Measurements from ENCODE around the gene HSF2BP. TPM values are rescaled to one million over a fixed set of nuclear protein-coding genes. Genes with fewer than 3 reads are reported as not detected.
"Not testable (repeated sequence)": the region's sequence is repeated elsewhere in the genome, so short reads cannot be mapped to it uniquely, and the experiment has no call there.

HSF2BP gene
- total RNA-seq, 1 experiment from 2014 or later: 1.5 TPM

GRCh38 chr21:43493471-43493870, 165.8 kb downstream of the HSF2BP start:
- not testable (repeated sequence) for H3K9me3 ChIP-seq (ENCODE audit: control insufficient read depth, low read depth, low read length); H2BK15ac ChIP-seq (ENCODE audit: low read depth, low read length); H3K9ac ChIP-seq (ENCODE audit: extremely low read depth, insufficient read length, low read length); H3K9me3 Mint-ChIP-seq; H3K56ac ChIP-seq (ENCODE audit: insufficient read length, low read depth, low read length); H3K14ac ChIP-seq (ENCODE audit: insufficient read depth, low read length); H3K79me2 ChIP-seq (ENCODE audit: insufficient read depth, low read length); H3K27me3 ChIP-seq (ENCODE audit: insufficient read depth, low read length); H3K4me1 Mint-ChIP-seq; H3K4me3 Mint-ChIP-seq; H2AK5ac ChIP-seq (ENCODE audit: insufficient read length, low read length); H2BK20ac ChIP-seq (ENCODE audit: low read depth, low read length, poor library complexity, severe bottlenecking); H3K4me1 ChIP-seq (ENCODE audit: insufficient read depth, low read length); H3K23me2 ChIP-seq (ENCODE audit: insufficient read length, low read depth, low read length, poor library complexity, severe bottlenecking); H3K4me2 ChIP-seq (ENCODE audit: insufficient read depth, insufficient read length, low read length); H3K4ac ChIP-seq (ENCODE audit: low read depth, low read length); H4K91ac ChIP-seq (ENCODE audit: insufficient read length, low read depth, low read length); H3K27me3 Mint-ChIP-seq (ENCODE audit: low read depth); H3K36me3 Mint-ChIP-seq (ENCODE audit: insufficient read depth in 1 of 3, low read depth in 3 of 3); H3K27ac Mint-ChIP-seq; DNase-seq; H3K27ac ChIP-seq (ENCODE audit: insufficient read length, low read depth, low read length); H4K8ac ChIP-seq (replicated peaks; ENCODE audit: insufficient read length, low read depth, low read length); H3K79me1 ChIP-seq (ENCODE audit: insufficient read depth, low read depth, low read length, poor library complexity, severe bottlenecking); H2BK5ac ChIP-seq (ENCODE audit: insufficient read length, low read length); H3K23ac ChIP-seq (ENCODE audit: insufficient read length, low read depth, low read length); H2AFZ ChIP-seq (ENCODE audit: low read length); H2BK120ac ChIP-seq (ENCODE audit: low read depth, low read length, poor library complexity, severe bottlenecking); H2BK12ac ChIP-seq (ENCODE audit: insufficient read length, low read depth, low read length); H3T11ph ChIP-seq (ENCODE audit: low read length); H3K18ac ChIP-seq (ENCODE audit: insufficient read length, low read depth, low read length); H4K20me1 ChIP-seq (ENCODE audit: control insufficient read depth, insufficient read depth, insufficient read length); H4K5ac ChIP-seq (ENCODE audit: insufficient read length, low read depth, low read length)
- no CpG with 5 or more reads among the region's 14 CpGs for WGBS (ENCODE audit: extremely low coverage, insufficient read length, low lambda C conversion rate)

GRCh38 chr21:43488235-43488634, 171.1 kb downstream of the HSF2BP start:
- H3K4ac ChIP-seq (ENCODE audit: low read depth, low read length); H3K9me3 Mint-ChIP-seq; H3K79me1 ChIP-seq (ENCODE audit: insufficient read depth, low read depth, low read length, poor library complexity, severe bottlenecking); H3K27me3 ChIP-seq (ENCODE audit: insufficient read depth, low read length); H3K4me2 ChIP-seq (ENCODE audit: insufficient read depth, insufficient read length, low read length); H3K4me3 Mint-ChIP-seq; H4K20me1 ChIP-seq (ENCODE audit: control insufficient read depth, insufficient read depth, insufficient read length); H3T11ph ChIP-seq (ENCODE audit: low read length); H3K36me3 Mint-ChIP-seq (ENCODE audit: insufficient read depth in 1 of 3, low read depth in 3 of 3); H3K27ac Mint-ChIP-seq; H2BK12ac ChIP-seq (ENCODE audit: insufficient read length, low read depth, low read length); H3K14ac ChIP-seq (ENCODE audit: insufficient read depth, low read length); H2AFZ ChIP-seq (ENCODE audit: low read length); H3K9me3 ChIP-seq (ENCODE audit: control insufficient read depth, low read depth, low read length); H2BK20ac ChIP-seq (ENCODE audit: low read depth, low read length, poor library complexity, severe bottlenecking); H2BK15ac ChIP-seq (ENCODE audit: low read depth, low read length); H3K4me1 ChIP-seq (ENCODE audit: insufficient read depth, low read length); H4K8ac ChIP-seq (replicated peaks; ENCODE audit: insufficient read length, low read depth, low read length); H3K23ac ChIP-seq (ENCODE audit: insufficient read length, low read depth, low read length); H4K5ac ChIP-seq (ENCODE audit: insufficient read length, low read depth, low read length); H3K27me3 Mint-ChIP-seq (ENCODE audit: low read depth); H3K4me1 Mint-ChIP-seq; H3K9ac ChIP-seq (ENCODE audit: extremely low read depth, insufficient read length, low read length); H2BK120ac ChIP-seq (ENCODE audit: low read depth, low read length, poor library complexity, severe bottlenecking); H2BK5ac ChIP-seq (ENCODE audit: insufficient read length, low read length); H3K18ac ChIP-seq (ENCODE audit: insufficient read length, low read depth, low read length); DNase-seq; H4K91ac ChIP-seq (ENCODE audit: insufficient read length, low read depth, low read length); H3K23me2 ChIP-seq (ENCODE audit: insufficient read length, low read depth, low read length, poor library complexity, severe bottlenecking); H2AK5ac ChIP-seq (ENCODE audit: insufficient read length, low read length); H3K27ac ChIP-seq (ENCODE audit: insufficient read length, low read depth, low read length); H3K56ac ChIP-seq (ENCODE audit: insufficient read length, low read depth, low read length); H3K79me2 ChIP-seq (ENCODE audit: insufficient read depth, low read length): not testable (repeated sequence)
- WGBS (ENCODE audit: extremely low coverage, insufficient read length, low lambda C conversion rate): no CpG with 5 or more reads among the region's 17 CpGs
